ENCODE measurements around the gene CCNQ.

The CCNQ gene

DNA sequence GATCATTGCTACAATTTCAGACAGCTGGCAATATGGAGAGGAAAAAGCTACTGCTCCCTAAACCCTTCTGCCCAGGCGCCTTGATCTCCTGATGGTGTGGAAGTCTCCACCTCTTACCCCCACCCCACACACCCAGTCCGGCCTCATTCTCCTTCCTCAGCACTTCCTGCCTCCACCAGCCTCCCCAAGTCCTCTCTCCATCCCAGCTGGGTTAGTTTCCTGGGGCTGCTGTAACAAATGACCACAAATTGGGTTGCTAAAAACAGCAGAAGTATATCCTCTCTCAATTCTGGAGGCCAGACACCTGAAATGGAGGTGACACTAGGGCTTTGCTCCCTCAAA, 1.1 kb upstream of the CCNQ start:
- DNase-seq (ENCODE audit: low read depth): no peak
- peak overlapping the region; percentile 61 for H3K4me3 ChIP-seq (ENCODE audit: low read depth, low read length)
- TF ChIP-seq, protein P1, sequence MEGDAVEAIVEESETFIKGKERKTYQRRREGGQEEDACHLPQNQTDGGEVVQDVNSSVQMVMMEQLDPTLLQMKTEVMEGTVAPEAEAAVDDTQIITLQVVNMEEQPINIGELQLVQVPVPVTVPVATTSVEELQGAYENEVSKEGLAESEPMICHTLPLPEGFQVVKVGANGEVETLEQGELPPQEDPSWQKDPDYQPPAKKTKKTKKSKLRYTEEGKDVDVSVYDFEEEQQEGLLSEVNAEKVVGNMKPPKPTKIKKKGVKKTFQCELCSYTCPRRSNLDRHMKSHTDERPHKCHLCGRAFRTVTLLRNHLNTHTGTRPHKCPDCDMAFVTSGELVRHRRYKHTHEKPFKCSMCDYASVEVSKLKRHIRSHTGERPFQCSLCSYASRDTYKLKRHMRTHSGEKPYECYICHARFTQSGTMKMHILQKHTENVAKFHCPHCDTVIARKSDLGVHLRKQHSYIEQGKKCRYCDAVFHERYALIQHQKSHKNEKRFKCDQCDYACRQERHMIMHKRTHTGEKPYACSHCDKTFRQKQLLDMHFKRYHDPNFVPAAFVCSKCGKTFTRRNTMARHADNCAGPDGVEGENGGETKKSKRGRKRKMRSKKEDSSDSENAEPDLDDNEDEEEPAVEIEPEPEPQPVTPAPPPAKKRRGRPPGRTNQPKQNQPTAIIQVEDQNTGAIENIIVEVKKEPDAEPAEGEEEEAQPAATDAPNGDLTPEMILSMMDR (IDR thresholded peaks at IDR 0.05; ENCODE audit: low read depth, low read length, missing control alignments): no peak

DNA sequence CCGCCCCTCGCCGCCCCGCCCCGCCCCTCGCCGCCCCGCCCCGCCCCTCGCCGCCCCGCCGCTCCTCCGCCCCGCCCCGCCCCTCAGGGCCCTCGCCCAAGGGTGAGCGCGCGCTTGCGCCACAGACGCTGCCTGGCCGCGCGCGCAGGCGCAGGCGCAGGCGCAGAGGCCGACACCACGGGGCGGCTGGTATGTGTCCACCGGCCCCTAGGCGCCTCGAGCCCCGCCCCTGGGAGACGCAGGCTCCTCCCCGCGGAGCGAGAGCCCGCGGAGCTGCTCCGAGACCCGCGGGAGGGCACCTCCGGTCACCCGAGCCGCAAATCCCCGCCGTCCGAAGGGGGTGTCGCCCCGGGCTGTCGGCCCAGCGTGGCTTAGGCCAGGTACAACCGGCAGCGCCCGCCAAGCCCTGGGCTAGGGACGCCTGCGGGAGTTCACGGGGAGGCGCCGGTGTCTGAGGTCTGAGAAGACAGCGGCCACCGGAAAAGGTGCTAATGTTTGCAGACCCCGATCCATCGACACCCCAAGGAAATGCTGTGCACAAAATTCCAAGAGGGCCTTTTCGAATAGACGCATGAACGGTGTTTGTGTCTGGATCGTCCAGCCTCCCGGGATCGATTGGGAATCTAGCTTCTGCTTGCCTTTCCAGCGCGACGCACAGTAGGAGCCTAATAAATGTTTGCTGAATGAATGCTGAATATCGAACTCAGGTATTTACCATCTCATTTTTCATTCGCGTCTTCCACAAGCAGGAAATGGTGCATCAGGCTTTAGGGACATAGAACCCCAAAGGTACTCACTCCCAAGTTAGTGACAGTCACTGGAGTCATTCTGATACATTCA, 473 bp upstream of the CCNQ start:
- peak overlapping the region; percentile 61 for H3K4me3 ChIP-seq (ENCODE audit: low read depth, low read length)
- TF ChIP-seq, protein P1 (IDR thresholded peaks at IDR 0.05; ENCODE audit: low read depth, low read length, missing control alignments): no peak
- DNase-seq (ENCODE audit: low read depth): peak; percentile 45

DNA sequence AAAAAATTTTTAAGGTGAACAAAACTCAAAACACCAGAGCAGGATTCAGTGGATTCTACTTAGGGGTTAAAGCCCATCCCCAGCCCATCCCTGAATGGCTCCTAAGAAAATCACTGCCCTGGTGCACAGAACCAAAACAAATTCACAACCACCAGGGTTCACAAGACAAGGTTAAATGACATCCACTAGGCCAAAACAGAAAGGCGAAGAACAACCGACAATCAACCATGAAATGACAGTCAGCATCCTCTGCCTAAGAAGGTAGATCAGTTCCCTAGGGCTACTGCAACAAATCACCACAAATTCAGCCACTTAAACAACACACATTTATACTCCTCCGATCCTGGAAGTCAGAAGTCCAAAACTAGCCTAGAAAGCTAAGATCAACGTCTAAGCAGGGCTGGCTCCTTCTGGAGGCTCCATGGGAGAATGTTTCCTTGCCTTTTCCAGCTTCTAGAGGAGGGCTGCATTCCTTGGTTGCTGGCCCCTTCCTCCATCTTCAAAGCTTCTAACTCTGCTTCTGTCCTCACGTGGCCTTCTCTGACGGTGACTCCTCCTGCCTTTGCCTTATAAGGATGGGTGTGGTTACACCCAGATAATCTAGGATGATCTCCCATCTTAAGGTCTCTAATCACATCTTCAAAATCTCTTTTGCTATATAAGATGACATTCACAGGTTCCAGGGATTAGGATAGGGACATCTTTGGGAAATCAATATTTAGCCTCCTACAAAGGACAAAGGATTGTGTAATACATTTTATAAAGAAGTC, 1.8 kb downstream of the CCNQ start:
- TF ChIP-seq, protein P1 (IDR thresholded peaks at IDR 0.05; ENCODE audit: low read depth, low read length, missing control alignments): no peak
- no peak overlapping the region; the same call in none of the 2 replicates for H3K4me3 ChIP-seq (ENCODE audit: low read depth, low read length)
- no peak for DNase-seq (ENCODE audit: low read depth)

DNA sequence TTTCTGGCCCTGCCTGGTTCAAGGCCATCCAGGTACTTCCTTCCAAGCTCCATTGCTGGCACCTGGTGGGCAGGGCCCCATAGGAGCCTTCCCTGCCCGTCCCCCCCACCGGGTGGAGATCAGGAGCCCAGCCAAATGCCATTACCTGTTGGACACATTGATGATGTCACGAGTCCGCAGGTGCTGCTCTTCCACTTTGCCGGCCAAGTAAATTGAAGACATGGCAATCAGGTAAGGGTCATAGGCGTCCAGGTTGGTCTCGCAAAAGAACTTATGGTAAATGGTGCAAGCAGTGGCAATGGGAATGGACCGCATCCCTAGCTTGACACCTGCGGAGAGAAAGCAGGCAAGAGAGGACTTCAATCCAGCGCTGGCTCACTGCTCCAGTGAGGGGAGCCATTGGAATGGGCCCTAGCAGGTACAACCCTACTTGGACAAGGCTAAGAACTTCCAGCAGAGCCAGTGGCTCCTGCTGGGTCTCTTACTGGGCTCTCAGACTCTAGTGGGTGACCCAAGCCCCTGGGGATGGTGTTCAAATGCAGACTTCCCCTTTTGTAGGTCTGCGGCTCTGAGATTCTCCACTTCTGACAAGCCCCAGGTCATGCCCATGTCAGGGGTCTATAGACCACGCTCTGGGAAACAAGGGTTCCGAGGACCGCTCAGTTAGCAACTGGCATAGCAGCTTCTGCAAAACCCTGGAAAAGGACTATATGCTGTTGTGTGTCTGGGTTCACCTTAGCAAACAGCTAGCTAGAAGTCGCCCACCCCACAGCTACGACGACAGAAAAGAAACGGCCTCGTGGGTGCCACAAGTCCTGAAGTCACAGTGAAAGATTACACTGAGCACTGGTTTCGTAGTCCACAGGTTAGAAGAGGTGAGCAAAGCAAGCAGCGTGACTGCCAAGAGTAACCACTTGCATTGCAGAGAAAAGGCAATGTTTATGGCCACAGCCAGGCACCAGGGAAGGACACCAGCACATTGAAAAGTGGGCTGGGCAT, 2.8 kb downstream of the CCNQ start:
- no peak for DNase-seq (ENCODE audit: low read depth)
- TF ChIP-seq, protein P1 (IDR thresholded peaks at IDR 0.05; ENCODE audit: low read depth, low read length, missing control alignments): no peak
- H3K4me3 ChIP-seq (ENCODE audit: low read depth, low read length): no peak overlapping the region

DNA sequence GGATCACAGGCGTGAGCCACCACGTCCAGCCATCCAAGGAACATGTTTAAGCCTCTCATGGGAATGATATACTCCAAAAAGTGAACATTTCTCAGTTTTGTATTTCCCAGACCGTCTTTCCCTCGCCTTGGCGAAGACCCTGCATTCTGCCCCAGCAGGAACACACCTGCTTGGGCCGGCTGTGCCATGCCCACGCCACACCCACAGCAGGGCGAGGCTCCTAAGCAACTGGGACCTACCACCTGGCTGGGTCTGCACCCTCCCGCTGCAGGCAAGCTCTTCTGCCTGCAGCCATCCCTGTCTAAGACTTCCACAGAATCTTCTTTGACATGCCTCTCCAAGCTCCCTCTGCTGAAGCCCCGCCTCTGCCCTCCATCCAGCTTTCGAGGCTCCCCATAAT, 3.6 kb downstream of the CCNQ start:
- no peak for DNase-seq (ENCODE audit: low read depth)
- TF ChIP-seq, protein P1 (IDR thresholded peaks at IDR 0.05; ENCODE audit: low read depth, low read length, missing control alignments): no peak
- no peak overlapping the region for H3K4me3 ChIP-seq (ENCODE audit: low read depth, low read length)

DNA sequence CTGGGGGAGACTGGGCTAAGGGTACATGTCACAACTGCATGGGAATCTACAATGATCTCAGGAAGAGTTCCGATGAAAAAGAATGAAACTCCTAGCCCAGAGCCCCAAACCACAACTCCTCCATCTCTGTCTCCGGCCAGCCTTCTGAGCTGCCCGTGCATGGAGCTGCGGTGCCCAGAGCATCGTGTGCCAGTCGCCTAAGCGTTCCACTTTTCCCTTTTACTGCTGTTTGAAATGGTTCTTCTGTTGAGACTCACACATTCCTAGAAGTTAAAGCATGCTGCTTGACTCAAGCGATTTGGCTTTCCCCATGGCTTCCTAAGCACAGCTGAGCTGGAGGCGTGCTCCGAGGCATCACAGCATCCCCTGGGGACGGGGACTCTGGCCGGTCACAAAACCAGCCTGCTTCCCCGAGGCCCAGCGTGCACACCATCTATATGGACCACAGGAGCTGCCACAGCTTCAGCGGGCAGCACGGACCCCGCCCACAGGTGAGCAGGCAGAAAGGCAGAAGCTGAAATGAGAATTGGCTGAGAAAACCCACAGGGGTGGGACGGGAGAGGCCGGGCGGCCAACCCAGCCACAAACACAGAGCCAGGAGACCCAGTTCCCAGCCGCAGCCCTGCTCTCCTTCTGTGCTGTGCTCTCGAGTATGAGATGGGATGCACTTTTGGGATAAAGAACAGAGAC, 5.0 kb downstream of the CCNQ start:
- H3K4me3 ChIP-seq (ENCODE audit: low read depth, low read length): no peak overlapping the region
- TF ChIP-seq, protein P1 (IDR thresholded peaks at IDR 0.05; ENCODE audit: low read depth, low read length, missing control alignments): no peak
- no peak for DNase-seq (ENCODE audit: low read depth)
